Middle frontal gyrus (tissue), 1 donor: ENCODE data around the gene ULK4.
"Not testable (repeated sequence)": the region's sequence is repeated elsewhere in the genome, so short reads cannot be mapped to it uniquely, and the experiment has no call there.

Source experiments
- DNase-seq: peaks from one replicate; pipeline ENCODE4 v3.0.0-alpha.2; 2015; ENCODE audit warnings: low spot score; ENCODE audit errors: extremely low spot score

ULK4 gene

DNA sequence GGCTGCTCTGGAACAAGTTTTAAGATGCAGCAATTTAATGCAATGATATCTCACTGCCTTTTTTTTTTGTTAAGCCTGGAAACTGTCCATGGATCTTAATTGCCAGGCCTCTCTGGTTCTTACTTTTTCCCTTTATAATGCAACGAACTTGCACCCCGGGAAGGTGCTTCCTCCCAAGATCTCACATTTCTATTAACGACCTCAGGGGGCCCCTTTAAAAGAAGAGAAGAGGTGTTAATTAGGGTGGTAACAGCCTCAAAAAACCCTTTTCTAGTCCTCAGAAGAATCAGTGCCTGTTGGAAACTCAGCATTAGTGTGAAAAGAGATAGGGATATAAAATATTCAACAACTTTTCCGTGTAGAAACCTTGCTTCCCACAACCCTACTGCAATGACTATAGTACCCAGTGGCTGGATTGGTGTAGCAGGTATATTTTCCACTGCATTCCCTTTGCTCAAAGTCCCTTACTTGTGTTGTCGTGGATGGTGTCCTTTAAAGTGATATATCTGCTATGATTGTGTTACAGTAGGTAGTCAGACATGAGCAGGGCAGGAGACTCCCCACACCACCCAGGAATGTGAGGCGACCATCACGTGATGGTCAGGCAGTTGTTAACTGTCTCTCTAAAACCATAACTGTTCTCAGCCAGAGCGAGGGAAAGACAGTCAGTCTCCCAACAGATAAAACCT lies 640.8 kb downstream of the ULK4 start:
- DNase-seq: no peak

DNA sequence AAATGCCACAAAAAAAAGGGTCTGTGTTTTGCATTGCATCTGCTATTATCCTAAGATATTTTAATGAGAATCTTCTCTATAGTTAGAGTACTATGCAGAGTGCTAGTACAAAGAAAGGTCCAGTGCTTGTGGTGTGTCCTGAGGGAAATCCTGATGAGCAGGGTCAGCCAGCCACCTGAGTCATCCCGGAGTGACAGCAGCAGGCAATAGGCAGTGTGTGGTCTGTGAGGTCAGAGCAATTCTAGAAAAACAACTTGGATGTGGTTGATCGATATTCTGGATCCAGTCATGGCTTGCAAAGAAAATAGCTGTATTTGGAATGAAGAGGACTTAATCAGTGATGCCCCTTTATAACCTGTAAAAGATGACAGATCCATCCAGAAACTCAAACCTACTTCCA lies 643.4 kb downstream of the ULK4 start:
- DNase-seq: no peak

DNA sequence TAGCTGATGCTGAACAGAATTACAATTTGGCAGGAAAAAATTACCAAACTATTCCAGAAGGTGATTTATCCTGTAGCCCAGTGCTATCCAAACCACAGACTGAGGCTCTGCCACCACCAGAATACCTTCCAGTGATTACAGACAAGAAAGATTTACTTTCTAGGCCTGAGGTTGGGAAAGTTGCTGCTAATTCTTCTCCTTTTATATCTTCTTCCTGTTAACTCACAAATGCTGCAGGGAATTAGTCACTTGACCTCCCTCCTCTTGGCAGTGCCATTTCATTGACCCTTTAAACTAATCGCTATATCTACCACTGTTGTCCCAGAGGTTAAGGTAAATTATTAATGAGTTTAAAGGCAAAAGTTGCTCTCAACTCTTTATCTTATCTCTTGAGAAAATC lies 644.2 kb downstream of the ULK4 start:
- no peak for DNase-seq

- DNase-seq: no peak
These were observed 644.6 kb downstream of the ULK4 start for GRCh38 chr3:41317298-41317697.

DNA sequence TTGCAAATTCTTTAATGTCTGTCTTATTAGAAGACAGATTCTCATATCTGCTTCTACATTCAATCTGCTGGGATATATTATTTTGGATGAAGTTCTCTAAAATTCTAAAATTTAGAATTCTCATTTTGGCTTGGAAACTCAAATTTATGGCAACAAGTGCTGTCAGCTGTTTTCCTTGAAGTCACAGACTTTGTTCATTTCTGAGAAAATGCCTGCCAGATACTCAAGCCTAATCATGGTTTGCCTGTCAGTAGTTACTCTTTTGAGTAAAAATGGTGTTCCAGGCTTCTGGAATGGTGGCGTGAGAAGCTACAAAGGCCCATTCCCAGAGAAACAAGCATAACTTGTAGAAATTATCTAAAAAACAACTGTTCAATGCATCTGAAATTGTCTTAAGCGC lies 646.8 kb downstream of the ULK4 start:
- no peak for DNase-seq

- DNase-seq: no peak
These were observed 653.8 kb downstream of the ULK4 start for GRCh38 chr3:41308119-41308518.

DNA sequence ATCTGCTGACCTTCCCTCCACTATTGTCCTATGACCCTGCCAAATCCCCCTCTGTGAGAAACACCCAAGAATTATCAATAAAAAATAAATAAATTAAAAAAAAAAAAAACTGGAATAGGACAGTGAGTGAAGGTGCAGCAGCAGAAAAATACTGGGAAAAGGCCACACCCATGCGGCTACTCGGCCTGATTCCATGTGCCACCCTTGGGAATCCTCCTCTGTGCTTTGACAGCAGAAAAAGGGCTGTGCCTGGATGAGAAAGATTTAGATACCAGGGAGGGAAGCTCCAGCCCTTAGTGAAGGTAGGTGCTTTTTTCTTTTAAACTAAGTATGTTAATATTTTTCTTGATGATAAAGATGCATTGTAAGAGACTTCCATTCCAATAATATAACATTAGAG lies 654.8 kb downstream of the ULK4 start:
- no peak for DNase-seq

DNA sequence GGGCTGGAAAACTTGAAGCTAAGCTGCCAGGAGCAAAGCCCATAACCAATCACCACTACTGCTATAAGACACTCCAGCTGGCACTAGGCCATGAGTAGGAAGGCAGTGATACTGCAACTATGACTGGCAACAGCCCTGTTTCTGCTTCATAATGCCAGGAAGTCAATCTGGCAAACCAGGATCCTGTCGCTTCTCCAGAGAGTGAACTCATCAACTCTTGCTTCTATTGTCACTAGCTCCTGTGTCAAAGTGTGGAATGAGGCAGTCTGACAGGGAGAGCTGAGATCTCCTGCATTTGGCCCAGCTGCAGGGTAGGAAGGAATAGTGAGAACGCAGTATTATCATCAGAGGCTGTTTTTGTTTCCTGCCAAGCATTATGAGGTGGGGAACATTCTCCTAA lies 657.3 kb downstream of the ULK4 start:
- DNase-seq: peak; percentile 18

DNA sequence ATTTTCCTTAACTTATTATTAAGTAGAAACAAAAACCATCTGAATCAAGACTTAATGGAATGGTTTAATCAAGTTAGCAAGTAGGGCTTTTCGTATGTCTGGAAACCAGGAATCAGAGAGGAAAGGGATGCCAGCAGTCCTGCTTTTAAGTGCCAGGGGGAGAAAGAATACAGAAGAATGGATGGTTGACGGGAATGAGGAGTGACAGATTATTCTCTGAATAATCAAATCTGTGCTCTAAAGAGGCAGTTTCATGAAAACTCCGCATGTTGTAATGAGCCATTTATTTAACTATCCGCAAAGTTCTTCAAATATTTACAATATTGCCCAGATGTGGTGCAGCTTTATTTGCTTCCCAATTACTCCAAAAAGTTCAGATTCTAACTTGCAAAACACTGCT lies 659.6 kb downstream of the ULK4 start:
- DNase-seq: no peak

GRCh38 chr3:41301548-41301947 lies 660.4 kb downstream of the ULK4 start:
- DNase-seq: no peak

GRCh38 chr3:41299036-41299435 lies 662.9 kb downstream of the ULK4 start:
- DNase-seq: no peak

- DNase-seq: no peak
These were observed 664.2 kb downstream of the ULK4 start for GRCh38 chr3:41297750-41298149.

GRCh38 chr3:41296556-41296955 lies 665.3 kb downstream of the ULK4 start:
- no peak for DNase-seq

DNA sequence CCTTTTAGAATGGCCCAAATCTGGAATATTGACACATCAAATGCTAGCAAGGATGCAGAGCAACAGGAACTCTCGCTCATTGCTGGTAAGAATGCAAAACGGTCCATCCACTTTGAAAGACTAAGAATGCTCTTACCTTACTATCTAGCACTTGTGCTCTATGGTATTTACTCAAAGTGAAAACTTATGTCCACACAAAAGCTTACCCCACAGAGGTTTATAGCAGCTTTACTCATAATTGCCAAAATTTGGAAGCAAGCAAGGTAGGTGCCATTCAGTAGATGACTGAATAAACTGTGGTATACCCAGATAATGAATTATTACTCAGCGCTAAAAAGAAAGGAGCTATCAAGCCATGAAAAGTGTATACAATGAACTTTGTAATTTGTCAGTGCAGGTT lies 666.2 kb downstream of the ULK4 start:
- DNase-seq: no peak

- DNase-seq: no peak
These were observed 668.7 kb downstream of the ULK4 start for GRCh38 chr3:41293169-41293681.

DNA sequence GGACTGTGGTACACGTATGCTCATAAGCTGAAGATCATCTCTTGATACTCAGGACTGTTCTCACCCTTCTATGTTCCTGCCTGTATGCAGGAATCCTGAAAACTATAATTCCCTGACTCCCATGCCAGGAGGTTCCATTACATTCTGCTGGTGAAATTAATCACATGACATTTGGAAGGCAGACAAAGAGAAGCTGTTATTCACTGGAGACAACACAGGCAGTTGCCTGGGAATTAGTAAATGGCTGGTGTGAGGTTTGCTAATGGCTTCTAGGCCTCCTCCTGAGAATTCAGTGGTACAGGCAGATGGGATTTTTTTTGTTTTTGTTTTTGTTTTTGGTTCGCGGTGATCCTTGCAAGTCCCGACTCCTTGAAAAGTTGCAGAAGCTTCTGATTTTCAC lies 671.2 kb downstream of the ULK4 start:
- DNase-seq: no peak

GRCh38 chr3:41290306-41290705 lies 671.6 kb downstream of the ULK4 start:
- no peak for DNase-seq

DNA sequence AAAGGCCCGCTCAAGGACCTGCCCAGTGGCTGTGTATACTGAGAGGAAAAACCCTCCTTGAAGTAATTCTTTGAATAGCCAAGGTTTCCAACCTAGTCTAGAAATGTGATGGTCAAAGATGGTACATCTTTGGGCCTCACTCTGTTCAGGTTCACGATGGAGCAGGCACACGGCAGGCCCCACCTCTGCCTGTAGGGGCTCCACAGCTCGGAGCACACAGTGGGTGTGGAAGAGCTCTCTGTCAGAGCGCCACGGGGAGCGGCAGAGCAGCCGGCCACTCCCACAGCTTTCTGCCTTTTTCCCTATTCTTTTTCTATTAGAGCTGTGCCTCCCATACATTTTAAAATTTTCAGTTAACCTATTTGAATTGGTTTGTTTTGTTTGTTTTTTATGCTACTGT lies 673.1 kb downstream of the ULK4 start:
- DNase-seq: no peak

- no peak for DNase-seq
These were observed 675.6 kb downstream of the ULK4 start for GRCh38 chr3:41286305-41286704.

DNA sequence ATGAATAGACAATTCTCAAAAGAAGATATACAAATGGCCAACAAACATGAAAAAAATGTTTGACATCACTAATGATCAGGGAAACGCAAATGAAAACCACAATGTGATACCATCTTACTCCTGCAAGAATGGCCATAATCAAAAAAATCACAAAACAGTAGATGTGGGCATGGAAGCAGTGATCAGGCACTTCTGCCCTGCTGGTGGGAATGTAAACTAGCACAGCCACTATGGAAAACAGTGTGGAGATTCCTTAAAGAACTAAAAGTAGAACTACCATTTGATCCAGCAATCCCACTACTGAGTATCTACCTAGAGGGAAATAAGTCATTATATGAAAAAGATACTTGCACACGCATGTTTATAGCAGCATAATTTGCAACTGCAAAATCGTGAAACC lies 677.0 kb downstream of the ULK4 start:
- not testable (repeated sequence) for DNase-seq

GRCh38 chr3:41277790-41278465 lies 684.0 kb downstream of the ULK4 start:
- no peak for DNase-seq

- no peak for DNase-seq
These were observed 685.7 kb downstream of the ULK4 start for GRCh38 chr3:41276191-41276590.
